KOPT-K1 (cell line): Measurements from ENCODE around the gene SART1.

Experiments
- H3K27ac ChIP-seq: fragments of 200-600 bp; sonication (generic); 2 replicates; pipeline ENCODE4 v1.5.1; 2016; ENCODE audit warnings: antibody characterized with exemption, mild to moderate bottlenecking, low read depth, low read length; ENCODE audit not compliant: poor library complexity, severe bottlenecking
- H3K36me3 ChIP-seq: fragments of 200-600 bp; sonication (generic); 2 replicates; pipeline ENCODE4 v1.5.1; 2017; ENCODE audit warnings: antibody characterized with exemption, mild to moderate bottlenecking, low read length, moderate library complexity; ENCODE audit not compliant: insufficient read depth
- H3K9me3 ChIP-seq: fragments of 200-600 bp; sonication (generic); 2 replicates; pipeline ENCODE4 v1.5.1; 2017; ENCODE audit warnings: antibody characterized with exemption, low read length, mild to moderate bottlenecking; ENCODE audit not compliant: insufficient read depth, poor library complexity, severe bottlenecking

The SART1 gene

DNA sequence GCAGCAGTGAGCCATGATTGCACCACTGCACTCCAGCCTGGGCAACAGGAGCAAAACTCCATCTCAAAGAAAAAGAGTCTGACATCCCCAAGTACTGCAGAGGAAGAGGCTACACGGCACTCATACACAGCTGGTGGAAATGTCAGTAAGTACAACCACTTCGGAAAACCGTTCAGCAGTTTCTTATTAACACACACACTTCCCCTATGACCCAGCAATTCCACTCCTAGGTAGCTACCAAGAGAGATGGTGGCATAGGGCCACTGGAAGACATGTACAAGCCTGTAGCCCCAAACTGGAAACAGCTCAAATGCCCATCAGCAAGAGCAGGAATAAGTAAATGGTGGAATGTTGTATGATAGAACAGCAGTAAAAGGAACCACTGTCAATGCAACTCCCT, 39.0 kb upstream of the SART1 start:
- no peaks in the 10 kb centered on the region for H3K9me3 ChIP-seq
- no peak overlapping the region for H3K27ac ChIP-seq
- peaks cover 43% of the 10 kb centered on the region for H3K36me3 ChIP-seq

GRCh38 chr11:65925397-65925796, 36.1 kb upstream of the SART1 start:
- Histone ChIP-seq H3K27ac (no peak overlapping the region), H3K36me3 (peaks cover 43% of the 10 kb centered on the region)

GRCh38 chr11:65927904-65928397, 33.6 kb upstream of the SART1 start:
- no peaks in the 10 kb centered on the region for H3K9me3 ChIP-seq
- H3K27ac ChIP-seq, result peak overlapping the region; percentile 96
- peaks cover 19% of the 10 kb centered on the region for H3K36me3 ChIP-seq

More at GRCh38 chr11:65925397-65925796, 36.1 kb upstream of the SART1 start:
- no peaks in the 10 kb centered on the region for H3K9me3 ChIP-seq

- Histone ChIP-seq H3K9me3 (no peaks in the 10 kb centered on the region), H3K36me3 (peaks cover 12% of the 10 kb centered on the region; the same call in 1 of the 2 replicates), H3K27ac (peak overlapping the region; percentile 96)
These were observed 32.9 kb upstream of the SART1 start for GRCh38 chr11:65928667-65929066.

DNA sequence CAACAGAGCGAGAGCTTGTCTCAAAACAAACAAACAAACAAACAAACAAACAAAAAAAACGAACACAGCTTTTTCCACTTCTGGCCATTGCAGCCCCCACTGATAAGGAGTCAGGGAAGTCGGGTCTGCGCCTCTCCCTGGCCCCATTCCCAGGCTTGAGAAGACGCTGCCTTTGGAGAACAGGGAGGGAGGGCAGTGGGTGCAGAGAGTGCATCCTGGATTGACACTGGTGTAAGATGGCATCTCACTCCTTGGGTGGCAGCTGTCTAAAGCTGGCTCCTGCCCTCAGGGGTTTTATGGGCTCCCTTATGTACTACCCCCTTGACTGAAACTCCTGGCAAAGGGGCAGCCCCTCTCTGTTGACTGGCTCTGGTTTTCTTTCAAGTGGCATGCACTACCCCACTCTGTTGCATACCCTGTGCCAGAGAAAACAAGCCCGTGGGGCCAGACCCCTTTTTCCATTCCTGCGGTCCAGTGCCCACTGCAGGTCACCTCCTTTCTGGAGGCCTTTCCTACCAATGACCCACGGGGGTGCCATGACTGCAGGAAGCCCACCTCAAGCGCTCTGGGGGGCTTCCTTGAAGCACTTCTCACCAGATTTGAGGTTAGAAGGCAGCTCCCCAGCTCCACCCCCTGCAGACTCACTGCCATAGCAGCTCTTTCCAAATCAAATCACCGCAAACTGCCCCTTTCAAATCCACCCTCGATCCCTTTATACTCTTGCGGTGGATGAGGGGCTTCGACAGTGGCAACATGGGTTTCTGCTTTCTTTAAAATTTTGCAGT, 29.6 kb upstream of the SART1 start:
- H3K9me3 ChIP-seq, result no peaks in the 10 kb centered on the region
- H3K27ac ChIP-seq, result peak overlapping the region; percentile 37
- no peaks in the 10 kb centered on the region for H3K36me3 ChIP-seq

GRCh38 chr11:65932558-65932919, 29.0 kb upstream of the SART1 start:
- no peaks in the 10 kb centered on the region for H3K9me3 ChIP-seq
- no peak overlapping the region for H3K27ac ChIP-seq

DNA sequence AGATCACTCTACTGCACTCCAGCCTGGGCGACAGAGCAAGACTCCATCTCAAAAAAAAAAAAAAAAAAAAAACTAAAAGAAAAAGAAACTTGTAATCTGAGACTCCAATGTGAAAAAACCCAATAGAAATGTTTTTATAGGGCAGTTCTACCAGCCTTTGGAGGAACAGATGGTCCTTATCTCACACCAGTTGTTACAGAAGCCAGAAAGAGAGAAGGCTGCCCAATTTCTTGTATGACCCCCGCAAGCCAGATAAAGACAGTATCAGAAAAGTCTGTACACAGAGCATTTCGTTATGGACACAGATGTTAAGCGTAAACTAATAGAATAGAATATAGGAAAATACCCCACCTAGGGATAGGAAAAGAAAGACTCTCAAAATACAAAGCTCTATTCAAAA, 27.5 kb upstream of the SART1 start:
- Histone ChIP-seq H3K36me3 (no peaks in the 10 kb centered on the region), H3K27ac (no peak overlapping the region)

More at GRCh38 chr11:65932558-65932919, 29.0 kb upstream of the SART1 start:
- H3K36me3 ChIP-seq, result no peaks in the 10 kb centered on the region

GRCh38 chr11:65937766-65938165, 23.8 kb upstream of the SART1 start:
- Histone ChIP-seq H3K9me3 (no peaks in the 10 kb centered on the region), H3K27ac (no peak overlapping the region), H3K36me3 (no peaks in the 10 kb centered on the region)

More for the DNA sequence above, 27.5 kb upstream of the SART1 start:
- H3K9me3 ChIP-seq, result no peaks in the 10 kb centered on the region

DNA sequence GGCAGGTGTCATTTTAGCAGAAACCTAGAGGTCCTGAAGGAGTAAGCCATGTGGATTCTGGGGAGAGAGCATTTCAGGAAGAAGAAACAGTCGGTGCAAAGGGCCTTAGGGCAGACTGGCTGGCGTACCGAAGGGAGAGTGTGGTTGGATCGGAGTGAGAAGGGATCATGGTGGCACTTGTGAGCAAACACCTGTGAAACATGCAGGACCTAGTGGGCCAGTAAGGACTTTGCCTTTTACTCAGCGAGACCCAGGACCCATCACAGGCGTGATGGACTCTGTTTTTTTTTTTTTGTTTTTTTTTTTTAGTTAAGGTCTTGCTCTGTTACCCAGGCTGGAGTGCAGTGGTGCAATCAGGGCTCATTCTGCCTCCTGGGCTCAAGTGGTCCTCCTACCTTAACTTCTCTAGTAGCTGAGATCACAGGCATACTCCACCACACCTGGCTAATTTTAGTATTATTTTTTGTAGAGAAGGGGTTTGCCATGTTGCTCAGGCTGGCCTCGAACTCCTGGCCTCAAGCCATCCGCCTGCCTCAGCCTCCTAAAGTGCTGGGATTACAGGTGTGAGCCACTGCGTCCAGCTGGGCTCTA, 19.7 kb upstream of the SART1 start:
- Histone ChIP-seq H3K9me3 (no peaks in the 10 kb centered on the region), H3K36me3 (no peaks in the 10 kb centered on the region), H3K27ac (no peak overlapping the region)

DNA sequence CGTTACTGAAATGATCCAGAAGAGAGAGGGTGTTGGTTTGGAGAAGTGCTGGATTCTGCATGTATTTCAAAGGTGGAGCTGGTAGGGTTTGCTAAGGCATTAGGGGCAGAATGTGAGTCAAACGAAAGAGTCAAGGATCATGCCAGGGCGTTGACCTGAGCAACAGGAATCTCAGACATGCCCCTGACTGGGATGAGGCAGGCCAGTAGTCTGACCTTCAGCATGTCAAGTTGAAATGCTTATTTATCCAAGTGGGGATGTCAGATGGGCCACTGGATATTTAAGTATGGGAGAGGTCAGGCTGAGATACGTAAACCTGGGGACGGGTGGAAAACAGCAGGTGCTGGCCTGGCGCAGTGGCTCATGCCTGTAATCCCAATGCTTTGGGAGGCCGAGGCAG, 19.0 kb upstream of the SART1 start:
- Histone ChIP-seq H3K27ac (no peak overlapping the region), H3K9me3 (no peaks in the 10 kb centered on the region), H3K36me3 (no peaks in the 10 kb centered on the region)

- Histone ChIP-seq H3K27ac (no peak overlapping the region), H3K9me3 (no peaks in the 10 kb centered on the region), H3K36me3 (no peaks in the 10 kb centered on the region)
These were observed 17.3 kb upstream of the SART1 start for GRCh38 chr11:65944191-65944590.

- Histone ChIP-seq H3K36me3 (no peaks in the 10 kb centered on the region), H3K9me3 (no peaks in the 10 kb centered on the region), H3K27ac (no peak overlapping the region)
These were observed 16.8 kb upstream of the SART1 start for GRCh38 chr11:65944767-65945166.

DNA sequence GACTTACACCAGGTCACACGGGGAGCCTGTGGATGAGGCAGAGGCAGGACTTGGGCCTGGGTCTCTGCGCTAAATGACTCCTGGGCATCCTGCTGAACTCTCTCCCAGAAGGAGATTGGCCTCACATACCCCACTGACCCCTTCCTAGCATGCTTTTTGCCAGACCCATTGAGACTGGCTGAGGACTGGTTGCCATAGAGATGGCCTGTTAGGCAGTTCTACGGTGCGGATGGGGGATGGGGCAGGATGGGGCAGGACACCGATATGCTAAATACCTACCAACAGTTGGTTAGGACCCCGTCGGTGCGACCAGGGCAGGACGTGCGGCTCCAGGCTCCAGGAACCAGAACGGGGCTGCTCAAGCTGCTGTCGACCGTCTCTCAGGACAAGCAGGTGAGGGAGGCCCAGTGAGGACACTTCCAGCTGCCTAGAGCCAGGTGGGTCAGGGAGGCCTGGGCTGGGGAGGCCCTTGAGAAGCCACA, 16.1 kb upstream of the SART1 start, which contains the start of gene TSGA10IP:
Gene TSGA10IP, plus strand, starts transcription at position 51 of the 482 bp plus-strand sequence. Its CDS starts 196 bp downstream, at position 247.
- Histone ChIP-seq H3K36me3 (no peaks in the 10 kb centered on the region), H3K27ac (no peak within 1 kb of the TSS), H3K9me3 (no peaks in the 10 kb centered on the region)

DNA sequence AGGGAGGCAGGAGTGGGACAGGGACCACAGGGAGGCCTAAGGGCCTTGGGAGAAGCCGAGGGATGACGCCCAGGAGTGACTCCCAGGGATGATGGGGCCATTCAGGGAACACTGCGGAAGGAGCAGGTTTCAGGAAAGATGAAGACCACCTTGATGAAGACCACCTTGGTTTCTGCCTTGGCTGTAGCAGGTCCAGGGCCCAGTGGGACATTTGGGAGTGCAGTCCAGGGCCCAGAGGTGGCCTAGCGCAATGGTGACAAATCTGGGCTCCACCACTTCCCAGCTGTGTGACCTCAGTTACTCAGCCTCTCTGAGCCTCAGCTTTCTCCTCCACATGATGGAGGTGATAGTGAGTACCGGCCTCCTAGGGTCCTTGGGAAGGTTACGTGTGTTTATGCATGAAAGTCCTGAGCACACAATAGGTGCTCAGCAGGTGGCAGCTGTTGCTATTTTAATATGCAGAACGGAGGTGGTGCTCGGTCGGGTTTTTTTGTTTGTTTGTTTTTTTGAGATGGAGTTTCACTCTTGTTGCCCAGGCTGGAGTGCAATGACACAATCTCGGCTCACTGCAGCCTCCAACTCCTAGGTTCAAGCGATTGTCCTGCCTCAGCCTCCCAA, 15.5 kb upstream of the SART1 start:
- no peaks in the 10 kb centered on the region for H3K9me3 ChIP-seq
- no peaks in the 10 kb centered on the region for H3K36me3 ChIP-seq
- H3K27ac ChIP-seq, result no peak overlapping the region

DNA sequence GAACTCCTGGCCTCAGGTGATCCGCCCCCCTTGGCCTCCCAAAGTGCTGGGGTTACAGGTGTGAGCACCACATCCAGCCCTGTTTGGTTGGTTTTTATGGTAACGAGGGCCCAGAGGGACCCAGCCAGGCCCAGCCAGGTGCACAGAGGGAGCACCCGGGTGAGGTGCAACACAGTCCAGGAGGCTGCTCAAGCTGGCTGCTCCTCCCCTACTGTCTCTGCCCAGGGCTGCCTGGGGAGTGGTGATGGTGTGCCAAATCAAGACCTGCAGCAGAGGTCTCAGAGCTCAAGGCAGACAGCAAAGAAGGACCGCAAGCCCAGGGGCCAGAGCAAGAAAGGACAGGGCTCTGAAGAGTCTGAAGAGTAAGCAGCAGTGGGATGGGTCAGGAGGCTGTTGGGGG, 14.9 kb upstream of the SART1 start:
- Histone ChIP-seq H3K9me3 (no peaks in the 10 kb centered on the region), H3K36me3 (no peaks in the 10 kb centered on the region), H3K27ac (no peak overlapping the region)
